Measurements from ENCODE around the gene PODNL1. TPM values are rescaled to one million over a fixed set of nuclear protein-coding genes. Genes with fewer than 3 reads are reported as not detected.

PODNL1 gene
- total RNA-seq, 1 donor from 2014 or later = not detected

GRCh38 chr19:13984875-13985741 is 46.9 kb upstream of the PODNL1 start:
- no peak overlapping the region for H3K4me3 ChIP-seq (ENCODE audit: low read depth, low read length)
- H3K27me3 ChIP-seq (ENCODE audit: control insufficient read depth, insufficient read depth, low read length) = no peaks in the 10 kb centered on the region

GRCh38 chr19:13984186-13984585 is 46.0 kb upstream of the PODNL1 start:
- Histone ChIP-seq H3K36me3 (ENCODE audit: control insufficient read depth, insufficient read depth, low read length) (peaks cover 4% of the 10 kb centered on the region), H3K4me3 (ENCODE audit: low read depth, low read length) (no peak overlapping the region), H3K27me3 (ENCODE audit: control insufficient read depth, insufficient read depth, low read length) (no peaks in the 10 kb centered on the region)
- FAIRE-seq (no peak), DNase-seq (ENCODE audit: low read depth) (no peak)
- TF ChIP-seq CTCF (IDR thresholded peaks at IDR 0.05; ENCODE audit: insufficient read depth, low read length, severe bottlenecking) = no peak

More at GRCh38 chr19:13984875-13985741, 46.9 kb upstream of the PODNL1 start:
- no peak for TF ChIP-seq CTCF (IDR thresholded peaks at IDR 0.05; ENCODE audit: insufficient read depth, low read length, severe bottlenecking)
- no peak for FAIRE-seq
- H3K36me3 ChIP-seq (ENCODE audit: control insufficient read depth, insufficient read depth, low read length) = peaks cover 4% of the 10 kb centered on the region
- DNase-seq (ENCODE audit: low read depth) = no peak

GRCh38 chr19:13983213-13983889 is 45.1 kb upstream of the PODNL1 start:
- no peak for TF ChIP-seq CTCF (IDR thresholded peaks at IDR 0.05; ENCODE audit: insufficient read depth, low read length, severe bottlenecking)
- Histone ChIP-seq H3K36me3 (ENCODE audit: control insufficient read depth, insufficient read depth, low read length) (peaks cover 4% of the 10 kb centered on the region), H3K4me3 (ENCODE audit: low read depth, low read length) (no peak overlapping the region), H3K27me3 (ENCODE audit: control insufficient read depth, insufficient read depth, low read length) (no peaks in the 10 kb centered on the region)
- DNase-seq (ENCODE audit: low read depth) (no peak), FAIRE-seq (no peak)

GRCh38 chr19:13982773-13983172 is 44.6 kb upstream of the PODNL1 start:
- H3K36me3 ChIP-seq (ENCODE audit: control insufficient read depth, insufficient read depth, low read length) = peaks cover 4% of the 10 kb centered on the region
- H3K27me3 ChIP-seq (ENCODE audit: control insufficient read depth, insufficient read depth, low read length) = no peaks in the 10 kb centered on the region
- FAIRE-seq (no peak), DNase-seq (ENCODE audit: low read depth) (no peak)
- no peak overlapping the region for H3K4me3 ChIP-seq (ENCODE audit: low read depth, low read length)
- TF ChIP-seq CTCF (IDR thresholded peaks at IDR 0.05; ENCODE audit: insufficient read depth, low read length, severe bottlenecking) = no peak

GRCh38 chr19:13981988-13982501 is 43.8 kb upstream of the PODNL1 start:
- peaks cover 3% of the 10 kb centered on the region for H3K36me3 ChIP-seq (ENCODE audit: control insufficient read depth, insufficient read depth, low read length)
- no peak for TF ChIP-seq CTCF (IDR thresholded peaks at IDR 0.05; ENCODE audit: insufficient read depth, low read length, severe bottlenecking)
- FAIRE-seq (no peak), DNase-seq (ENCODE audit: low read depth) (no peak)
- H3K27me3 ChIP-seq (ENCODE audit: control insufficient read depth, insufficient read depth, low read length) = no peaks in the 10 kb centered on the region
- H3K4me3 ChIP-seq (ENCODE audit: low read depth, low read length) = no peak overlapping the region
